DOHH2 (cell line): ENCODE measurements around the gene CUEDC1.

Source experiments
- CTCF ChIP-seq: fragments of 200-600 bp; sonication (generic); IDR thresholded peaks from one replicate; pipeline ENCODE4 v1.5.1; 2014; ENCODE audit warnings: antibody characterized with exemption, mild to moderate bottlenecking, low read depth, low read length; ENCODE audit not compliant: poor library complexity, severe bottlenecking
- EZH2phosphoT487 ChIP-seq: fragments of 200-600 bp; sonication (generic); IDR thresholded peaks from 2 replicates; pipeline ENCODE4 v1.6.1; 2017; ENCODE audit warnings: borderline replicate concordance, mild to moderate bottlenecking, antibody characterized with exemption, low read length, moderate library complexity, mixed read lengths

GRCh38 chr17:57975044-57975443 lies 19.8 kb upstream of the CUEDC1 start:
- TF ChIP-seq CTCF = no peak
- no peak for TF ChIP-seq EZH2phosphoT487
